Sciatic nerve (tissue), 2 donors: ENCODE data around the gene FALEC. TPM values are rescaled to one million over a fixed set of nuclear protein-coding genes. Genes with fewer than 3 reads are reported as not detected.

ENCODE experiments used
- ATAC-seq: fragments of 200-7000 bp; cut with Tn5 transposase; one replicate; pipeline ENCODE4 v1.9.1; 2020; ENCODE audit warnings: mild to moderate bottlenecking, moderate library complexity
- DNase-seq: peaks from one replicate; pipeline ENCODE4 v3.0.0-alpha.2; 2020; ENCODE audit warnings: low spot score
- intact Hi-C: fragments of 100-400 bp; cut with DNase I; formaldehyde crosslinking; loops from one replicate; pipeline ENCODE4 v1.14.2; 2022
- total RNA-seq: library from RNA; stranded (reverse); fragmentation: NEBNext Ultra II Directional; extraction: Animal tissue kit (Norgen Biotek cat#: 25700); gene quantifications from one replicate; pipeline ENCODE4 v1.2.1, GENCODE V29; 2021
- donor health status: DM: no; HTN: no; CAD: no.
- donor health status: DM: no; HTN: no; CAD: no.

The FALEC gene
- total RNA-seq, 1 donor from 2014 or later = not detected

DNA sequence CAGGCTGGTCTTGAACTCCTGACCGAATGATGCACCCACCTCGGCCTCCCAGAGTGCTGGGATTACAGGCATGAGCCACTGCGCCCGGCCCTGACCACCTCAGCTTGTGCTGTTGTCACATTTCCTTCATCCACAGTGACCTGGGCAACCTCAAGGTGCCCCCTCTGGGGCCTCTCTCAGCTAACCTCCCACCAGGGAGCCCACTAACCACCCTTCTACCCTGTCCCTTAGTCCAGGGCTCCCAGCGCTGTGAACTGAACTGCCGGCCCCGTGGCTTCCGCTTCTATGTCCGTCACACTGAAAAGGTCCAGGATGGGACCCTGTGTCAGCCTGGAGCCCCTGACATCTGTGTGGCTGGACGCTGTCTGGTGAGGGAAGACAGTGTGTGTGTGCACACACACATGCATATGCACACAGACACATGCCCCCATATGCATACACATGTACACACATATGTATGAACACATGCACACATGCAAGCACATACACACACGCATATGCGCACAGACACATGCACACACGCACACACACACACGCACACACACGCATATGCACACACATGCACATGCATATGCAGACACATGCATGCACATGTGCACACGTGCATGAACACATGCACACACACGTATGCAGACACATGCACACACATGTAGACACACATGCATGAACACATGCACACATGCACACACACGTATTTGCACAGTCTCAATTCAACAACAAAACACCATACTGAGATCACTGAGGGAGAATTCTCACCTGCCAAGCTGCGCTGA lies 39.8 kb downstream of the FALEC start:
- no peak for ATAC-seq
- intact Hi-C loops = no loop called here
- no peak for DNase-seq

DNA sequence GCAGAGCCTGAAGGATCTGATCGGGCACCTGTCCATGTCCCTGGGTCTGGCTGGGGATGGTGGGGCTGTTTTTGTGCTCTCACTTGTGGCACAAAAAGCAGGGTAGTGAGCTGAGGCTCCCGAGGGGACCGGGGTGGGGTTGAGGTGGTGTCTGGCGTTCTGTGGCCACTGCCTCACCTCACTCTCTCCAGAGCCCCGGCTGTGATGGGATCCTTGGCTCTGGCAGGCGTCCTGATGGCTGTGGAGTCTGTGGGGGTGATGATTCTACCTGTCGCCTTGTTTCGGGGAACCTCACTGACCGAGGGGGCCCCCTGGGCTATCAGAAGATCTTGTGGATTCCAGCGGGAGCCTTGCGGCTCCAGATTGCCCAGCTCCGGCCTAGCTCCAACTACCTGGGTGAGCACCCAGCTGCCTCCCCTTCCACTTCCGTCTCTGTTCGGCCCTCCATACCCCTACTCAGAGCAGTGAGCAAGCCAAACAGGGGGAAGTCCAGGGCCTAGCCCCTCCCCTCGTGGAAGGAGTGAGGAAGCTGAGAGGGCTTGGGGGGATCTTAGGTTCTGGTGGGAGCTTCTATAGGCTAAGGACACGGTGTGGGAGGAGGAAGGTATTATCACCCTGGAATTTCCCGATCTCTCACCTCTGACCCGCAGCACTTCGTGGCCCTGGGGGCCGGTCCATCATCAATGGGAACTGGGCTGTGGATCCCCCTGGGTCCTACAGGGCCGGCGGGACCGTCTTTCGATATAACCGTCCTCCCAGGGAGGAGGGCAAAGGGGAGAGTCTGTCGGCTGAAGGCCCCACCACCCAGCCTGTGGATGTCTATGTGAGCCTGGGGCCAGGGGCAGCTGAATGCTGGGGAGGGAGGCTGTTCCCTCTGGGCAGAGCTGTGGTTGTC lies 40.7 kb downstream of the FALEC start:
- intact Hi-C loops = no loop called here
- DNase-seq = no peak
- ATAC-seq = no peak

DNA sequence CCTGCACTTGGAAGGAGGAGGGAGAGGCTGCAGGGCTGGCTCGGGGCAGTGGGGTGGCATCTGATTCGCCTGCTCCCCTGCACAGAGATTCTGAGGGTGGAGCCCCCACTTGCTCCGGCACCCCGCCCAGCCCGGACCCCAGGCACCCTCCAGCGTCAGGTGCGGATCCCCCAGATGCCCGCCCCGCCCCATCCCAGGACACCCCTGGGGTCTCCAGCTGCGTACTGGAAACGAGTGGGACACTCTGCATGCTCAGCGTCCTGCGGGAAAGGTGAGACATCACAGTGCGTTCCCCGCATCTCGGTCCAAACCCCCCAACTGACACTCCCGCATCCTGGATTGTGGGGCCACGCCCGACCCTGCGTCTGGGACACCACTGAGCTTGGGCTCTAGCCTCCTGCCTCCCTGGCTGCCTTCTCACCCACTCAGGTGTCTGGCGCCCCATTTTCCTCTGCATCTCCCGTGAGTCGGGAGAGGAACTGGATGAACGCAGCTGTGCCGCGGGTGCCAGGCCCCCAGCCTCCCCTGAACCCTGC lies 41.6 kb downstream of the FALEC start:
- intact Hi-C loops = no loop called here
- no peak for ATAC-seq
- no peak for DNase-seq

DNA sequence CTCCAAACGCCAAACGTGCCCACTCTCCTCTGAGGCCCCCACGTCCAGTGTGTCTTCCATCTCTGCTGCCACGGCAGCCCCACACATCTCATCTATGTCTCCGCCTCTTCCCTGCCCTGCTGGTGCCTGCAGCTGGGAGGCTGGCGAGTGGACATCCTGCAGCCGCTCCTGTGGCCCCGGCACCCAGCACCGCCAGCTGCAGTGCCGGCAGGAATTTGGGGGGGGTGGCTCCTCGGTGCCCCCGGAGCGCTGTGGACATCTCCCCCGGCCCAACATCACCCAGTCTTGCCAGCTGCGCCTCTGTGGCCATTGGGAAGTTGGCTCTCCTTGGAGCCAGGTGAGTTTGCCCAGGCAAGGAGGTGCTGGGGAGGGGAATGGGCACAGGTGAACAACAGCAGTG lies 42.3 kb downstream of the FALEC start:
- ATAC-seq (no peak), DNase-seq (no peak)
- intact Hi-C loops = no loop called here

DNA sequence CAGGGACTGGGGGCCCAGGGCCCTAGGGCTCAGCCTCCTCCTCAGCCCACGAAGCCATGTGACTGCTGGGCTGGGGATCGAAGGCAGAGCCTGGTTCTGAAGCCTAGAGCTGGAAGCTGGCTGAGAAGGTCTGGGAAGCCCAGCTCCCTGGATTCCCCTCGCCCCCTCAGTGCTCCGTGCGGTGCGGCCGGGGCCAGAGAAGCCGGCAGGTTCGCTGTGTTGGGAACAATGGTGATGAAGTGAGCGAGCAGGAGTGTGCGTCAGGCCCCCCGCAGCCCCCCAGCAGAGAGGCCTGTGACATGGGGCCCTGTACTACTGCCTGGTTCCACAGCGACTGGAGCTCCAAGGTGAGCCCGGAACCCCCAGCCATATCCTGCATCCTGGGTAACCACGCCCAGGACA lies 42.8 kb downstream of the FALEC start:
- intact Hi-C loops = no loop called here
- ATAC-seq (no peak), DNase-seq (no peak)

DNA sequence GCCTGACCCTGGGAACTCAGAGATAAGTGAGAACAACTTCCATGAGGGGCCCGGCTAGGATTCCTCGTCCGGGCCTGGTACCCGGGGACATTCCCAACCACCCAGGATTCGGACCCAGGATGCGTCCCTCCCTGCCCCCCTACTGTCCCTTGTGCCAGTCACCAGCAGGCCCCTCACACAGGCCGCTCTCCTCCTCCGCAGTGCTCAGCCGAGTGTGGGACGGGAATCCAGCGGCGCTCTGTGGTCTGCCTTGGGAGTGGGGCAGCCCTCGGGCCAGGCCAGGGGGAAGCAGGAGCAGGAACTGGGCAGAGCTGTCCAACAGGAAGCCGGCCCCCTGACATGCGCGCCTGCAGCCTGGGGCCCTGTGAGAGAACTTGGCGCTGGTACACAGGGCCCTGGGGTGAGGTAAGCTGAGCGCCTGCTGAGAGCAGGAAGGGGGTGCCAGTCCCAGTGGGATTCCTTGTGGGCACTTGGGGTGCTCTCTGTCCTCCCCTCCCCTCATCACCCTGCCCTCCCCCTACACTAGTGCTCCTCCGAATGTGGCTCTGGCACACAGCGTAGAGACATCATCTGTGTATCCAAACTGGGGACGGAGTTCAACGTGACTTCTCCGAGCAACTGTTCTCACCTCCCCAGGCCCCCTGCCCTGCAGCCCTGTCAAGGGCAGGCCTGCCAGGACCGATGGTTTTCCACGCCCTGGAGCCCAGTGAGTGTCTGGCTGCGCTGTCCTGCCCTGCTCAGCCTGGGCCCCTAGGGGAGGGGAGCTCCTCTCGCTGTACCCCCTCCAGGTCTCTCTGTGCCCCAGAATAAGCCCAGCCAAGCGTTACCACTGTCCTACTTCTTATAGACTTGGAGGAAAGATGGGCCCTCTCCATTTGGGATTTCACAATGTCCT lies 43.5 kb downstream of the FALEC start:
- no peak for ATAC-seq
- intact Hi-C loops = no loop called here
- DNase-seq = peak; percentile 78

DNA sequence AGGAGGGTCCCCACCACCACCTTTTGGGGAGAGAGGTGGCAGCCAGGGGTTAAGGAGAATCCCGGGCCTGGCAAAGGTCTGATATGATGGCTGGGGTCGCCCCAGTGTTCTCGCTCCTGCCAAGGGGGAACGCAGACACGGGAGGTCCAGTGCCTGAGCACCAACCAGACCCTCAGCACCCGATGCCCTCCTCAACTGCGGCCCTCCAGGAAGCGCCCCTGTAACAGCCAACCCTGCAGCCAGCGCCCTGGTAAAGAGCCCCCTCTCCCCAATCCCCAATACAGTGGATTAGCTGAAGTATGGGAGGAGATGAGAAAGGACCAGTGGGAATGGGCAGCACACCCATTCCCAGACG lies 44.1 kb downstream of the FALEC start:
- DNase-seq (no peak), ATAC-seq (no peak)
- intact Hi-C loops = loop anchor here (5.0 kb wide), 1 partner anchor 63 kb away; no protein-coding TSS in a partner anchor

DNA sequence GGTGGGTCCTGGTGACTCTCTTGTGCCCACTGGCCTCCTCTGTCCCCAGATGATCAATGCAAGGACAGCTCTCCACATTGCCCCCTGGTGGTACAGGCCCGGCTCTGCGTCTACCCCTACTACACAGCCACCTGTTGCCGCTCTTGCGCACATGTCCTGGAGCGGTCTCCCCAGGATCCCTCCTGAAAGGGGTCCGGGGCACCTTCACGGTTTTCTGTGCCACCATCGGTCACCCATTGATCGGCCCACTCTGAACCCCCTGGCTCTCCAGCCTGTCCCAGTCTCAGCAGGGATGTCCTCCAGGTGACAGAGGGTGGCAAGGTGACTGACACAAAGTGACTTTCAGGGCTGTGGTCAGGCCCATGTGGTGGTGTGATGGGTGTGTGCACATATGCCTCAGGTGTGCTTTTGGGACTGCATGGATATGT lies 44.5 kb downstream of the FALEC start:
- DNase-seq (peak; percentile 87), ATAC-seq (peak; percentile 27)
- intact Hi-C loops = loop anchor here (5.0 kb wide), 1 partner anchor 62 kb away; no protein-coding TSS in a partner anchor

DNA sequence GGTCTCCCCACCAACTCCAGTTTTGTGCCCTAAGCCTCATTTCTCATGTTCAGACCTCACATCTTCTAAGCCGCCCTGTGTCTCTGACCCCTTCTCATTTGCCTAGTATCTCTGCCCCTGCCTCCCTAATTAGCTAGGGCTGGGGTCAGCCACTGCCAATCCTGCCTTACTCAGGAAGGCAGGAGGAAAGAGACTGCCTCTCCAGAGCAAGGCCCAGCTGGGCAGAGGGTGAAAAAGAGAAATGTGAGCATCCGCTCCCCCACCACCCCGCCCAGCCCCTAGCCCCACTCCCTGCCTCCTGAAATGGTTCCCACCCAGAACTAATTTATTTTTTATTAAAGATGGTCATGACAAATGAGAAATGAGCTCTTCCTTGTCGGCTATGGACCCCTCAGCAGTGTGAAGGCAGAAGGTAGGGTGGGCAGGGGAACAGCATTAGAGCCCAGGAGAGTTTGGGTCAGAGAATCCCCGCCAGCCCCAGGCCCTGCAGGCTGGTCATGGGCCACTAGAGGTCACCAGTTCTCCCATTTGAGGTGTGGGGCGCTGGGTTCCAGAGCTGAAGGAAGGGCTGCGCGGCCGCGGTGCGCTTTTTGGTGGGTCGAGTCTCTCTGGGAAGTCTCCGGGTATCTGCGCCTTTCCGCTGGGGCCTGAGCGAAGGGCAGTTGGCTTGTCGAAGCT lies 45.2 kb downstream of the FALEC start:
- DNase-seq = peak; percentile 94
- intact Hi-C loops = loop anchor here (5.0 kb wide), 1 partner anchor 62 kb away; no protein-coding TSS in a partner anchor
- peak; percentile 72 for ATAC-seq

DNA sequence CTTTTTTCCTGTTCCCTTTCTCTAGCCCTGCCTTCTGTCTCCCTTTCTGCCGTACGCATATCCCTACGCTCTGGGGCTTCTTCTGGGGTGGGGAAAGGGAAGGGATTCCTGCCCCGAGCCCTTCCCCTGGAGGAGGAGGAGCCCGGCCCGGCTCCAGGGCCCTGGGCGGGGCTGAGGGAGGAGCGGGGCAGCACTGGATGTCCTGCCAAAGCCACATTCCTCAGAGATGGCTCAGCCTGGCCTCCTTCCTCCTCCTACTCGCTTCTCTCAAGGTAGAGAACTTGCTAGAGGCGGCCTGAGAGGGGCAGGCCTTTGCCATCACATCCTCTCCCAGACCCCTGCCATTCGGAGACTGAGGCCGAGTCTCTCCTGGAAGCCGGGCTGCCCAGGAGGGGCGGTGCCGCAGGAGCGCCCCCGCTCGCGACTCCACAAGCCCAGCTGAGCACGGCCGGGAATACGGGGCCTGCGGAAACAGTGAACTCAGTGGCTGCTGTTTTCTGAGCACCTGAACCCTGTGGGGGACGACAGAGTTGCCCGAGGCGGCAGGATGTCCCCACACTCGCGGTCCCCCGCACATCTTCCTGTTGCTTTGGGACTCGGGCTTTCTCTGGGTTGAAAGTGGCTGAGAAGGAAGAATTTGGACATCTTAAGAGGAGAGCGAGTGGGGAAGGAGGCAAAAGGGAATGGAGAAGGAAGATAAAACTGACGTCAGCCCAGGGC lies 45.9 kb downstream of the FALEC start:
- ATAC-seq = peak; percentile 93
- intact Hi-C loops = loop anchor here (5.0 kb wide), 1 partner anchor 61 kb away; no protein-coding TSS in a partner anchor
- peak; percentile 96 for DNase-seq

DNA sequence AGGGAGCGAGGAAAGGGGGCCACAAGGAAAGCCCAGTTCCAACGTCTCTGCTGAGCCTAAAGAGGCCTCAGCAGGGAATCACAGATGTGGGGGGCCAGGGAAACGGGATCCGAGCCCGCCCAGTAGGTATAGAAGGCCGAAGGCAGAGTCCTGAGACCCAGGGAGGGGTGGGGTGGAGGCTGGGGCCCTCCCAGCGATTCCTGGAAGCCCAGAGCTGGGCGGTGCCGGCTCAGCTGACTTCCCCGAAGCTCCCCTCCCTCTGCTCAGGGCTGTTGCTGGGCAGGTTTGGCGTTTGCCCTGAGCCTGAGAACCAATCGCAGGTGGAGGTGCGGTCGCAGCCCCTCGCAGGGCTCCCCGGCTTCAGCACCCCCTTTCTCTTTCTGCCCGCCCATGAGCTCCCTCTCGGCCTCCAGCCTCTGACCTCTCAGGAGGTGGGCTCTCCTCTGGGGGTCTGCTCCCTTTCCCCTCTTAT lies 46.5 kb downstream of the FALEC start:
- DNase-seq (peak; percentile 97), ATAC-seq (peak; percentile 90)
- intact Hi-C loops = loop anchor here (5.0 kb wide), 1 partner anchor 60 kb away; no protein-coding TSS in a partner anchor

DNA sequence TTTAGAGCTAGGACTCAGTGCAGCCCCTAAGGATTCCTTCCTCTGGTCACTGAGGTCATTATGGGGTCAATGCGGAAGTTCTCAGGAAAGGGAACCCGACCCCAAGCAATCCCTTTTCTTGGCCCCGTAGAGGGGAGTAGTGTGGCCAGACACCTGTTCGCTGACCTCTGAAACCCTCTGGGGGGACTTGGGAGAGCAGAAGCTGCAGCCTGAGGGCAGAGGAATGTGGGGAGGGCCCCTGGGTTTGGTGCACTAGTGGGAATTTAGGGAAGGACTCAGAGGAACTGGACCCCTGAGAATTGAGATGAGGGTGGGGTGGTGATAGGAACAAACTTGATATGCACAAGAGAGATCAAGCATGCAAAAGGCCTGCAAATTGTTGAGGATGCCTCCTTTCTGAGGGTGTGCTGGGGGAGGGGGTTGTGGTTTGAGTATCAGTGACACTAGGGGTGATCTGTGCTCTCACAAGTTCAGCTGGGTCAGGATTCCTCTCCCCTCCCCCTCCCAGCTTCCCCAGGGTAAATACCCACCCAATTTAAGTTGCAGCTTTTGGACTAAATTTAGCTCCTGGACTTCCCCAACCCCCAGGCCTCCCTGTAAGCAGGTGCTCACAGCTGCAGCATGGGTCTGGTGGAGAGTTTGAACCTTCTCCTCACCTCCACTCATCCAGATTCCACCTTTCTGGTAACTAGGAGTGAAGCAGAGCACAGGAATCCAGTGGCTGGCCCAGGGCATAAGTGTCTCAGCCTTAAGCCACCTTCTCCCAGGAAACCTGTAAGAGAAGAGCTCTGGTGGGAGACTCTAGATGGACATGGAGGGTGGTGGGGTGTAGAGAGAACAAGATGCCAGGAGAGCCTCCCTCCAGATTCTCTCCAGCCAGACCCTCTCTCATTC lies 47.1 kb downstream of the FALEC start:
- peak; percentile 70 for DNase-seq
- no peak for ATAC-seq
- intact Hi-C loops = loop anchor here (5.0 kb wide), 1 partner anchor 60 kb away; no protein-coding TSS in a partner anchor

DNA sequence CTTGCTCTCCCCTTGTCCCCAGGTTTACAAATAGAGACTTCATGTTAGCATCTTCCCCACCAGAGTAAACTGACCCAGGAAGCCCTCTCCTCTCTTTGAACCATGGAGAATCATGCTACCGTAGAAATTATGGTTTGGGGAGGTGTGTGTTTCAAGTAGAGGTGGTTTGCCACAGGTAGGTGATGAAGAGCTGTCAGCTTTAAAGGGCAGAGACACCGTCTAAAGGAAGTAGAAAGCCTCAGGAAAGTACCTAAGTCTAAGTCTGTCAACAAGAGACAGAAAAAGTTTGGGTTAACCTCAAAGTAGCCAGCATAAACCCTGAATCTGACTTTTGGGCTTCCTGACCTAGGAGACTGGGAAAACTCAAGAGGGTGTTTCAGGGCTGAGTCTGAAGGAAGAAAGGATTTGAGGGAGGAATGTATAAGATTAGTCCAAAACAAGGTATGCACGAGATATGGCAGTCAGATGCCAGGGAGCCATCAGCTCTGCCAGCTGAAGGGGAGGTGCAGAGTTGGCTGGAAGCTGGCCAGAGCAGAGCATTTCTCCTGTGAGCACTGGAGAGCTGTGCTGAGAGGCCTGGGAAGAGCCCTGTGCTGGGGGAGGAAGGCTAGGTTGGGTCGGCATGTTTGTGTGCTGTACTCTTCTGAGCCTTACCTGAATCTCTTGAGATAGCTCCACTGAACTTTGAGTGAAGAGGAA lies 47.9 kb downstream of the FALEC start:
- intact Hi-C loops = loop anchor here (5.0 kb wide), 1 partner anchor 59 kb away; no protein-coding TSS in a partner anchor
- DNase-seq = no peak
- no peak for ATAC-seq

DNA sequence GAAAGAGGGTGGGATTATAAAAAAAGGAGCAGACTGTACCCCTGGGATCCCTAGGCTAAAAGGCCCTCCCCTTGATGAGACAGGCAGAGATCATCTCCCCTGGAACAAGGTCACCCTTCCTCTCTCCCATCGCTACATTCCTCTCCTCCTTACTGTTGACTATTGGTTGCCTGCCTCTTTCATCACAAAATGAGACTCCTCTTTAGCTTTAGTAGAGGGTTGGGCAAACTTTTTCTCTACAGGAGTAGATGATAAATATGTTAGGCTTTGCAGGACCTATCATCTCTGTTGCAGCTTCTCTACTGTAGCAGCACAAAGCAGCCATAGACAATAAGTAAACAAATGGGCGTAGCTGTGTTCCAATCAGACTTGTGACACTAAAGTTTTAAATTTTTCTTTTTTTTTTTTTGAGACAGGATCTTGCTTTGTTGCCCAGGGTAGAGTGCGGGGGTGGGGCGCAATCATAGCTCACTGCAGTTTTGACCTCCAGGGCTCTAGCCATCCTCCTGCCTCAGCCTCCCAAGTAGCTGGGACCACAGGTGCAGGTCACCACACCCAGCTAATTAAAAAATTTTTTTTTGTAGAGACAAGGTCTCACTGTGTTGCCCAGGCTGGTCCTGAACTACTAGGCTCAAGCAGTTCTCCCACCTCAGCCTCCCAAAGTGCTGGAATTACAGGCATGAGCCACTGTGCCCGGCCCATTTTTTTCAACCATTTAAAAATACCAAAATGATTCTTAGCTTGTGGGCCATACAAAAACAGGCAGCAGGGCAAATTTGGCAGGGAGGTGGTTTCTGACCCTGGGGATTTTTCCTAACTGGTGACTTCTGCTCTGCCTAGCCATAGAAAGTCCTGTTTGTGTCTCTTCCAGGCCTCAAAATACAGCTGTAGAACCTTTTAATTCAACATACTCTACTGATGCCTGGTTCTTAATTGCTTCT lies 48.8 kb downstream of the FALEC start:
- intact Hi-C loops = loop anchor here (5.0 kb wide), 1 partner anchor 58 kb away; no protein-coding TSS in a partner anchor
- DNase-seq (no peak), ATAC-seq (no peak)
